ENCODE data around the gene PDK1.

PDK1 gene

GRCh38 chr2:172596776-172597175, 40.9 kb downstream of the PDK1 start:
- TF ChIP-seq CTCF (IDR thresholded peaks at IDR 0.05; ENCODE audit: insufficient read depth, low read depth, low read length, missing control alignments), result no peak
- no peak overlapping the region for H3K4me3 ChIP-seq (ENCODE audit: low read length)

GRCh38 chr2:172597176-172597842, 41.4 kb downstream of the PDK1 start:
- no peak overlapping the region for H3K4me3 ChIP-seq (ENCODE audit: low read length)
- TF ChIP-seq CTCF (IDR thresholded peaks at IDR 0.05; ENCODE audit: insufficient read depth, low read depth, low read length, missing control alignments), result no peak
- DNase-seq (ENCODE audit: low read depth), result no peak

More at GRCh38 chr2:172596776-172597175, 40.9 kb downstream of the PDK1 start:
- no peak for DNase-seq (ENCODE audit: low read depth)

- no peak for TF ChIP-seq CTCF (IDR thresholded peaks at IDR 0.05; ENCODE audit: insufficient read depth, low read depth, low read length, missing control alignments)
- no peak overlapping the region for H3K4me3 ChIP-seq (ENCODE audit: low read length)
- no peak for DNase-seq (ENCODE audit: low read depth)
Observed at GRCh38 chr2:172599947-172600346, 44.1 kb downstream of the PDK1 start.

- TF ChIP-seq CTCF (IDR thresholded peaks at IDR 0.05; ENCODE audit: insufficient read depth, low read depth, low read length, missing control alignments), result no peak
- no peak for DNase-seq (ENCODE audit: low read depth)
- H3K4me3 ChIP-seq (ENCODE audit: low read length), result no peak overlapping the region
Observed at GRCh38 chr2:172600557-172601008, 44.7 kb downstream of the PDK1 start.

DNA sequence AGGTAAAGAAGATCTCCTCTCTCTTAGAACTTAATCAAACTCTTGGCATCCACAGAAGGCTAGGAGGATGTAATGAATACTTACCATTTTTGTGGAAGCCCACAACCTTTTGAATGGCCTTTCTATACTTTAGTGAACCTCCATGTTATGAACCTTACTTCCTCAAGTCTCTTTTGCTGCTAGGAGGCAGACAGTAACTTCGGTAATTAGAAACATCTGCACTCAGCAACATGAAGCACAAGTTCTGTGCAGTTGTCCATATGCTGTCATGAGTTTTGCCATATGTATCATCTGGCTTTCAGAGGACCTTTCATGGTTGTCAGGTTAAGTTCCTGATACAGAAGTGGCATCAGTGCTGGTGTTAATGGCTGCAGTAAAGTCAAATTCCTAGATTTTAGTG, 50.4 kb downstream of the PDK1 start:
- no peak for TF ChIP-seq CTCF (IDR thresholded peaks at IDR 0.05; ENCODE audit: insufficient read depth, low read depth, low read length, missing control alignments)
- no peak overlapping the region for H3K4me3 ChIP-seq (ENCODE audit: low read length)
- DNase-seq (ENCODE audit: low read depth), result no peak

DNA sequence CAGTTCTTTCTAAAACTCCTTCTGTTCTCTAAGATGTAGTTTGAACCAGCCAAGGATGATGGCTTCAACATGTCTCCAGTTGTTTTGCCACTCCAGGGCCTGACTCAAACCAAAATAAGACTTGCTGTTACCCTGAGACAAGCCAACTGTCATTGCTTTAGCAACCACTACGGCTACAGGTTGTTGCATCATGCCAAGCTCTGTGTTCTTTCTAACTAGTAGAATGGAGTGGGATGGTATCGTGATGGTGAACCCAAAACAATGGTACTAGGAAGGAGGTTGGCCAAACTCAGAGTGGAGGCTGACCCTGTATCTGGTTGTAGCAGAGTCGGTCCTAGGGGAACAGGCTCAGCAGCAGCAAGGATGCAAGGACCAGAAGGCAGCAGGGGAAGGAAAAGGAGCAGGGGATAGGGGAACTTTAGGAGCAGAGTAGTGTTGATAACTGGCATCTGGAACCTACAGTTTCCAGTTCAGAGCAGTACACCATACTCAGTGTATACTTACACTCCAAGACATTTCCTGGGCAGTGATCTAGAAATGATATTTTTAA, 51.6 kb downstream of the PDK1 start:
- no peak for TF ChIP-seq CTCF (IDR thresholded peaks at IDR 0.05; ENCODE audit: insufficient read depth, low read depth, low read length, missing control alignments)
- DNase-seq (ENCODE audit: low read depth), result peak; percentile 10
- H3K4me3 ChIP-seq (ENCODE audit: low read length), result no peak overlapping the region

- DNase-seq (ENCODE audit: low read depth), result no peak
- no peak for TF ChIP-seq CTCF (IDR thresholded peaks at IDR 0.05; ENCODE audit: insufficient read depth, low read depth, low read length, missing control alignments)
- H3K4me3 ChIP-seq (ENCODE audit: low read length), result no peak overlapping the region
Observed at GRCh38 chr2:172609488-172609887, 53.6 kb downstream of the PDK1 start.
